Activated CD8-positive, alpha-beta memory T cell treated with anti-CD3 and anti-CD28 coated beads, Interleukin-2, amount 50 U/mL, for 4 hours (primary cell): Measurements from ENCODE around the gene CADM4.

Experiments used
- DNase-seq: peaks from one replicate; pipeline ENCODE4 v3.0.0-alpha.2; 2020

CADM4 gene

GRCh38 chr19:43631491-43631890 is 8.2 kb downstream of the CADM4 start:
- no peak for DNase-seq

GRCh38 chr19:43628646-43629326 is 10.9 kb downstream of the CADM4 start:
- DNase-seq = no peak

- no peak for DNase-seq
Measured at GRCh38 chr19:43626838-43627237, 12.8 kb downstream of the CADM4 start.

- no peak for DNase-seq
Measured at GRCh38 chr19:43625918-43626579, 13.6 kb downstream of the CADM4 start.

- DNase-seq = peak; percentile 86
Measured at GRCh38 chr19:43624933-43625332, 14.7 kb downstream of the CADM4 start.

GRCh38 chr19:43623889-43624670 is 15.6 kb downstream of the CADM4 start:
- no peak for DNase-seq

GRCh38 chr19:43622956-43623355 is 16.7 kb downstream of the CADM4 start:
- no peak for DNase-seq

- DNase-seq = no peak
Measured at GRCh38 chr19:43622070-43622469, 17.6 kb downstream of the CADM4 start.

GRCh38 chr19:43620061-43621001 is 19.3 kb downstream of the CADM4 start:
- DNase-seq = peak; percentile 84

- DNase-seq = peak; percentile 84
Measured at GRCh38 chr19:43619262-43620060, 20.2 kb downstream of the CADM4 start, which contains the start of gene ZNF428. TSS of gene ZNF428 (minus strand) at chr19:43619629. CDS start at chr19:43614304, 5,325 bp downstream.

GRCh38 chr19:43618921-43619261 is 20.8 kb downstream of the CADM4 start:
- DNase-seq = peak; percentile 35

- no peak for DNase-seq
Measured at GRCh38 chr19:43616954-43617353, 22.7 kb downstream of the CADM4 start.

GRCh38 chr19:43616306-43616705 is 23.3 kb downstream of the CADM4 start:
- DNase-seq = no peak

- DNase-seq = no peak
Measured at GRCh38 chr19:43612374-43612773, 27.3 kb downstream of the CADM4 start.

- DNase-seq = no peak
Measured at GRCh38 chr19:43611788-43612187, 27.9 kb downstream of the CADM4 start, which contains the start of gene SRRM5. TSS of gene SRRM5 (plus strand) at chr19:43612088. CDS start at chr19:43612122, 34 bp downstream.

GRCh38 chr19:43610493-43610892 is 29.2 kb downstream of the CADM4 start:
- no peak for DNase-seq

- DNase-seq = no peak
Measured at GRCh38 chr19:43609872-43610271, 29.8 kb downstream of the CADM4 start.

- no peak for DNase-seq
Measured at GRCh38 chr19:43607238-43608205, 32.1 kb downstream of the CADM4 start.

GRCh38 chr19:43606569-43607229 is 33.0 kb downstream of the CADM4 start:
- no peak for DNase-seq
